Keratinocyte (primary cell): Measurements from ENCODE around the gene TMC1.

Experiments used
- CTCF ChIP-seq, 3 experiments: IDR thresholded peaks in 1 of 3; conservative IDR thresholded peaks in 1 of 3; optimal IDR thresholded peaks in 1 of 3; 2 replicates in 2 of 3; 3 replicates in 1 of 3; pipeline versions ENCODE3 to v1.5.1; 2011; ENCODE audit warnings: low read length in 3 of 3, mild to moderate bottlenecking in 3 of 3, moderate library complexity in 2 of 3, control low read depth in 1 of 3, inconsistent platforms in 1 of 3; ENCODE audit not compliant: insufficient read depth in 2 of 3; ENCODE audit errors: extremely low read depth in 1 of 3
- EZH2 ChIP-seq: IDR thresholded peaks from one replicate; pipeline ENCODE4 v1.6.1; 2012; ENCODE audit warnings: inconsistent platforms, mild to moderate bottlenecking, low read length, moderate library complexity

DNA sequence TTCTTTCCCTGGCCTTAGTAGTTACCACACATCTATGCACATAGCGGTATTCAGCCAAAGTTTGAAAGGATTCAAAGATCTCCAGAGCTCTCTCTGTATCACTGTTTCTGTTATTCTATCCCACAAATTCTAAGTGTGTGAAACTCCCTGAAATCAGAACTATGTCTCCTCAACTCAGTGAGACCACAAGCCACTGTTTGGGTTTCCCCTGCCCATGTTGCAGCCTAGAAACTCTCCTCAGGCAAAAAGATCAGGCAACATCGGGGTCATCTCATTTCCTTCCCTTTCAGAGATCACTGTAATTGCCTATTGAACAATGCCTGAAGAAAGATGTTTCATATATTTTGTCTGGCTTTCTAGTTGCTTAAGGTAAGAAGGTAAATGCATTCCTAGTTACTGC is 135.6 kb downstream of the TMC1 start:
- TF ChIP-seq CTCF (optimal IDR thresholded peaks at IDR 0.05 in 1 of 3, IDR thresholded peaks at IDR 0.05 in 1 of 3, conservative IDR thresholded peaks at IDR 0.05 in 1 of 3; ENCODE audit: extremely low read depth in 1 of 3, insufficient read depth in 2 of 3, low read length in 3 of 3) (no peak), EZH2 (no peak)
